Lung (tissue), 12 donors: ENCODE results near the gene TRIM34. TPM values are rescaled to one million over a fixed set of nuclear protein-coding genes. Genes with fewer than 3 reads are reported as not detected.
"Not testable (repeated sequence)": the region's sequence is repeated elsewhere in the genome, so short reads cannot be mapped to it uniquely, and the experiment has no call there.

ENCODE experiments used
- ATAC-seq: fragments of 200-7000 bp; cut with Tn5 transposase; one replicate; pipeline ENCODE4 v1.9.1; 2020; ENCODE audit warnings: moderate number of reproducible peaks; ENCODE audit not compliant: insufficient read depth, low FRiP score
- DNase-seq, 3 donors: peaks; one replicate each; pipeline ENCODE4 v3.0.0-alpha.2; 2013 to 2017
- H3K27ac ChIP-seq, 2 donors: one replicate each; pipeline ENCODE4 v1.5.1; 2013; ENCODE audit warnings: mild to moderate bottlenecking in 2 of 2, moderate library complexity in 2 of 2, control low read depth in 1 of 2, inconsistent platforms in 1 of 2, low read depth in 1 of 2, low read length in 1 of 2
- H3K27me3 ChIP-seq, 3 donors: one replicate each; pipeline ENCODE4 v1.5.1; 2013; ENCODE audit warnings: low read length in 2 of 3; ENCODE audit not compliant: control insufficient read depth in 3 of 3, insufficient read depth in 3 of 3
- H3K36me3 ChIP-seq, 4 donors: one replicate each; pipeline ENCODE4 v1.5.1; 2013; ENCODE audit warnings: low read length in 4 of 4, mild to moderate bottlenecking in 1 of 4, moderate library complexity in 1 of 4; ENCODE audit not compliant: control insufficient read depth in 4 of 4, insufficient read depth in 4 of 4
- H3K4me1 ChIP-seq, 5 donors: one replicate each; pipeline ENCODE4 v1.5.1; 2013; ENCODE audit warnings: low read length in 5 of 5, mild to moderate bottlenecking in 2 of 5, moderate library complexity in 1 of 5; ENCODE audit not compliant: control insufficient read depth in 5 of 5, insufficient read depth in 5 of 5
- H3K4me3 ChIP-seq: one replicate; pipeline ENCODE4 v1.5.1; 2013; ENCODE audit warnings: mild to moderate bottlenecking, control low read depth, moderate library complexity
- H3K9ac ChIP-seq, 2 donors: one replicate each; pipeline ENCODE4 v1.5.1; 2013; ENCODE audit warnings: low read length in 2 of 2, control low read depth in 1 of 2; ENCODE audit not compliant: insufficient read depth in 1 of 2
- H3K9me3 ChIP-seq, 4 donors: one replicate each; pipeline ENCODE4 v1.5.1; 2013; ENCODE audit warnings: low read length in 3 of 4, mild to moderate bottlenecking in 1 of 4, moderate library complexity in 1 of 4; ENCODE audit not compliant: control insufficient read depth in 4 of 4, insufficient read depth in 3 of 4
- WGBS, 2 donors: extraction: QIAGEN DNeasy Blood & Tissue Kit; methylation state at CpG; one replicate each; pipeline ENCODE4 v1.1.7; 2013; 5-methylcytosine and 5-hydroxymethylcytosine counted together
- polyA plus RNA-seq, 2 donors: library from polyadenylated mRNA; stranded (reverse); fragments of 200-250 nt; gene quantifications; one replicate each; pipeline ENCODE4 v1.2.1, GENCODE V29; 2013
- total RNA-seq, 2 donors: library from RNA; depleted of rRNA in 1 of 2; stranded (reverse); fragments of >200 nt in 1 of 2; gene quantifications; one replicate each; pipeline ENCODE4 v1.2.1, GENCODE V29; 2014 to 2021
- TF ChIP-seq, protein P1 (sequence below): IDR thresholded peaks from 2 replicates; pipeline ENCODE4 v1.5.1; 2012; ENCODE audit warnings: mild to moderate bottlenecking; ENCODE audit errors: control extremely low read depth, extremely low read depth
- donor health status: control.
- donor health status: control.
- donor health status: Bipolar disorder and iron deficiency.
- donor health status: healthy.
- donor health status: DM: yes; HTN: yes; CAD: no.

TRIM34 gene
- total and polyA plus RNA-seq, 4 donors, result 4.1 to 10.9 (median 8.2) TPM

DNA sequence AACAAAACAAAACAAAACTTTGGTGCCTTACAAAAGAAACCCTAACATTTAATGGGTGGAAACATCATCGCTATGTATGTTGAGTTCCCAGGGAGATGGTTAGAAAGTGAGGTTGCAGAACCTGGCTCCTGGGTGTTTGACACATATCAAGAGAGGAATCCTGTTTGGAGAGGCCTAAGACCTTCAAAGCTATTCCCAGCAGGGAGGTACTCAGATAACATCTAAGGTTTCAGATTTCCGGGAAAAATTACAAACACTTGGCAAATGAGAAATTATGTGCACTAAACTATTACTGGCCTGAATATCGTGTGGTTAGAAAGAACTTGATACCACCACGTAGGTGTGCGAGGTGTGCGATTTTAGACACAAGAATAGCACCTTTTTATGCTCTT lies 41.6 kb downstream of the TRIM34 start:
- no peaks in the 10 kb centered on the region for H3K9me3 ChIP-seq
- no peak overlapping the region for H3K9ac ChIP-seq
- no peak overlapping the region for H3K4me3 ChIP-seq
- no peaks in the 10 kb centered on the region for H3K27me3 ChIP-seq
- 66 to 83% methylated on average over 6 of the region's 6 CpGs for WGBS, 2 donors
- DNase-seq (peak in 1 of 3 donors; percentile 29), ATAC-seq (peak; percentile 48)
- H3K4me1 ChIP-seq, result no peaks in the 10 kb centered on the region
- TF ChIP-seq, protein P1, sequence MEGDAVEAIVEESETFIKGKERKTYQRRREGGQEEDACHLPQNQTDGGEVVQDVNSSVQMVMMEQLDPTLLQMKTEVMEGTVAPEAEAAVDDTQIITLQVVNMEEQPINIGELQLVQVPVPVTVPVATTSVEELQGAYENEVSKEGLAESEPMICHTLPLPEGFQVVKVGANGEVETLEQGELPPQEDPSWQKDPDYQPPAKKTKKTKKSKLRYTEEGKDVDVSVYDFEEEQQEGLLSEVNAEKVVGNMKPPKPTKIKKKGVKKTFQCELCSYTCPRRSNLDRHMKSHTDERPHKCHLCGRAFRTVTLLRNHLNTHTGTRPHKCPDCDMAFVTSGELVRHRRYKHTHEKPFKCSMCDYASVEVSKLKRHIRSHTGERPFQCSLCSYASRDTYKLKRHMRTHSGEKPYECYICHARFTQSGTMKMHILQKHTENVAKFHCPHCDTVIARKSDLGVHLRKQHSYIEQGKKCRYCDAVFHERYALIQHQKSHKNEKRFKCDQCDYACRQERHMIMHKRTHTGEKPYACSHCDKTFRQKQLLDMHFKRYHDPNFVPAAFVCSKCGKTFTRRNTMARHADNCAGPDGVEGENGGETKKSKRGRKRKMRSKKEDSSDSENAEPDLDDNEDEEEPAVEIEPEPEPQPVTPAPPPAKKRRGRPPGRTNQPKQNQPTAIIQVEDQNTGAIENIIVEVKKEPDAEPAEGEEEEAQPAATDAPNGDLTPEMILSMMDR, result no peak
- H3K27ac ChIP-seq, result no peak overlapping the region
- peaks cover 10 to 25% (median 20%) of the 10 kb centered on the region in 4 donors for H3K36me3 ChIP-seq

DNA sequence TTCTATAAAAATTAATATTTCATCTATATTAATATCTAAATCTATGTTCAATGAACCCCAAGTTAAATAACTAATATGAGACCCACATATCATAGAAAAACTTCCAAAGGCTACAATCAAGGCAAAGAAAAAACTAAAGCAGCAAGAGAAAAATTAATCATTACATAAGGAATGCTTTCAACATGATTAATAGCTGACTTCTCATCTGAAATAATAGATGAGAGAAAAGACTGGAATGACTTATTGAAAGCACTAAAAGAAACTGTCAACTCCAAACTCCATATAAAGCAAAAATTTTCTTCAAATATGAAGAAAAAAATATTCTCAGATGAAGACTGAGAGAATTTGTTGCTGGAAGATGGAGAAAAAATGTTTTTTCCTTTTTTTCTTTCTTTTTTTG lies 47.0 kb downstream of the TRIM34 start:
- Histone ChIP-seq H3K27me3 (no peaks in the 10 kb centered on the region), H3K36me3 (peaks cover 0 to 19% (median 12%) of the 10 kb centered on the region in 4 donors), H3K9ac (no peak overlapping the region), H3K9me3 (no peaks in the 10 kb centered on the region), H3K4me3 (no peak overlapping the region), H3K27ac (no peak overlapping the region), H3K4me1 (no peaks in the 10 kb centered on the region)
- ATAC-seq, result no peak
- TF ChIP-seq, protein P1, result no peak
- no peak for DNase-seq

DNA sequence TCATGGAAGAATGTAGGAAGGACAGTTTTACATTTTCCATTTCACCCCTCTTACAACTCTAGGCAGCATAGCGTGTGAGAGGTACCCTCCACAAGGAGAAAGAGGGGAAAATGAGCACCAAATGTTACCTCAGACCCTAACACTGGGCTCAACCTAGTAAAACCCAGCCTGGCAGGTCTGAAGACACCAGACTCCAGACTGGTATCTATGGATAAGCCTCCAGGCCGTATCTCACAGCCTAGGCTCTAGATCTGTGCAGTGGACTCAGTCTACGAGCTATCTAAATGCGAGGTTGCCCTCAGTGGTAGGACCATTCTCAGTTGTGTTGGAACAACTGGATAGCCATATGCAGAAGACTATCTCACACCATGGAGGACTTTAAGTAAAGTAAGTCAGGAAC lies 49.6 kb downstream of the TRIM34 start:
- ATAC-seq, result no peak

DNA sequence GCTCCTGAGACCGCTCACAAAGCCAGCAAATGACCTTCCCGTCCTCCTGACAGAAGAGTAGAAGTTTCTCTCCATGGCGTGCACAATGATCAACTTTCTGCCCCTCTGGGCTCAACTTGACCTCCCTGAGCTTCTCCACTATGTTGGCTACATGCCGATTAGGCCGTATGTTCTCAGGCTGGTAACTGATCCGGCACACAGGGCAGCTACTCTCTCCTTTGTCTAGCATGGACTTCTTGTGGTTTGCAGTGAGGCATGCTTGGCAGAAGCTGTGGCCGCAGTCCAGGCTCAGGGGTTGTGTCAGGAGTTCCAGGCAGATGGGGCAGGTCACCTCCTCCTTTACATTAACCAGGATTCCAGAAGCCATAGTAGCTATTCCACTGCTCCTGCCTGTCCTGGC lies 55.0 kb downstream of the TRIM34 start:
- no peak for DNase-seq

More for the DNA sequence above, 49.6 kb downstream of the TRIM34 start:
- TF ChIP-seq, protein P1, result no peak
- no peak overlapping the region for H3K4me3 ChIP-seq
- H3K27me3 ChIP-seq, result no peaks in the 10 kb centered on the region
- peaks cover 9 to 33% (median 23%) of the 10 kb centered on the region in 4 donors for H3K36me3 ChIP-seq
- H3K27ac ChIP-seq, result no peak overlapping the region
- peaks cover 0 to 3% (median 0%) of the 10 kb centered on the region in 4 donors for H3K9me3 ChIP-seq
- DNase-seq, result no peak
- H3K9ac ChIP-seq, result no peak overlapping the region
- H3K4me1 ChIP-seq, result no peaks in the 10 kb centered on the region
- WGBS, 2 donors, result 97 to 99% methylated on average over 4 of the region's 4 CpGs

DNA sequence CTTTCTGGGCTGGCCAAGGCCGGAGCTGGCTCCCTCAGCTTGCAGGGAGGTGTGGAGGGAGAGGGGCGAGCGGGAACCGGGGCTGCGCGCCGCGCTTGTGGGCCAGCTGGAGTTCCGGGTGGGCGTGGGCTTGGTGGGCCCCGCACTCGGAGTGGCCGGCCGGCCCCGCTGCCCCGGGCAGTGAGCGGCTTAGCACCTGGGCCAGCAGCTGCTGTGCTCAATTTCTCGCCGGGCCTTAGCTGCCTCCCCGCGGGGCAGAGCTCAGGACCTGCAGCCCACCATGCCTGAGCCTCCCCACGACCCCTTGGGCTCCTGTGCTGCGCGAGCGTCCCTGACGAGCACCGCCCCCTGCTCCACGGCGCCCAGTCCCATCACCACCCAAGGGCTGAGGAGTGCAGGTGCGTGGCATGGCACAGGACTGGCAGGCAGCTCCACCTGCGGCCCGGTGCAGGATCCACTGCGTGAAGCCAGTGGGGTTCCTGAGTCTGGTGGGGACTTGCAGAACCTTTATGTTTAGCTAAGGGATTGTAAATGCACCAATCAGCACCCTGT lies 58.2 kb downstream of the TRIM34 start:
- peaks cover 7 to 19% (median 15%) of the 10 kb centered on the region in 4 donors for H3K36me3 ChIP-seq
- not testable (repeated sequence) for H3K9ac ChIP-seq, H3K4me1 ChIP-seq, H3K27me3 ChIP-seq, H3K9me3 ChIP-seq, DNase-seq, ATAC-seq, H3K27ac ChIP-seq, H3K4me3 ChIP-seq
- 82 to 96% methylated on average over 25 to 27 of the region's 33 CpGs for WGBS, 2 donors

More for the DNA sequence above, 55.0 kb downstream of the TRIM34 start:
- H3K36me3 ChIP-seq, result peaks cover 9 to 24% (median 18%) of the 10 kb centered on the region in 4 donors
- no peak overlapping the region for H3K27ac ChIP-seq
- 93 to 95% methylated on average over 7 of the region's 7 CpGs for WGBS, 2 donors
- ATAC-seq, result no peak
- TF ChIP-seq, protein P1, result no peak
- no peaks in the 10 kb centered on the region for H3K27me3 ChIP-seq
- no peak overlapping the region for H3K4me3 ChIP-seq
- H3K9ac ChIP-seq, result no peak overlapping the region
- H3K4me1 ChIP-seq, result peaks cover 0 to 4% (median 0%) of the 10 kb centered on the region in 5 donors
- H3K9me3 ChIP-seq, result peaks cover 0 to 3% (median 2%) of the 10 kb centered on the region in 4 donors
